Right lobe of liver (tissue), 6 donors: Measurements from ENCODE around the gene PPP2R5C. TPM values are rescaled to one million over a fixed set of nuclear protein-coding genes. Genes with fewer than 3 reads are reported as not detected.

Experiments used
- ATAC-seq, 4 donors: fragments of 200-7000 bp; cut with Tn5 transposase; one replicate each; pipeline ENCODE4 v1.9.1; 2020; ENCODE audit warnings: mild to moderate bottlenecking in 4 of 4, moderate library complexity in 4 of 4
- DNase-seq, 3 donors: peaks; one replicate each; pipeline ENCODE4 v3.0.0-alpha.2; 2020
- H3K27ac ChIP-seq, 3 donors: fragments of 200-600 bp; one replicate each; pipeline ENCODE4 v1.8.0; 2022
- H3K27me3 ChIP-seq, 2 donors: fragments of 200-600 bp; one replicate each; pipeline ENCODE4 v1.8.0; 2022
- H3K36me3 ChIP-seq, 4 donors: fragments of 200-600 bp; sonication (generic) in 1 of 4; one replicate each; pipeline versions ENCODE4 v1.5.1 to v1.8.0; 2017 to 2022; ENCODE audit warnings: control low read depth in 1 of 4
- H3K4me1 ChIP-seq, 4 donors: fragments of 200-600 bp; sonication (generic) in 1 of 4; one replicate each; pipeline versions ENCODE4 v1.5.1 to v1.8.0; 2017 to 2022; ENCODE audit warnings: control low read depth in 1 of 4
- H3K4me3 ChIP-seq, 3 donors: fragments of 200-600 bp; one replicate each; pipeline ENCODE4 v1.8.0; 2022
- H3K9me3 ChIP-seq, 4 donors: fragments of 200-600 bp; sonication (generic) in 1 of 4; one replicate each; pipeline versions ENCODE4 v1.5.1 to v1.8.0; 2017 to 2022; ENCODE audit warnings: control low read depth in 1 of 4
- CTCF ChIP-seq, 4 donors: fragments of 200-600 bp in 3 of 4; fragments of 450-650 bp in 1 of 4; IDR thresholded peaks; one replicate each; pipeline versions ENCODE4 v1.5.1 to v1.8.0; 2016 to 2022; ENCODE audit warnings: antibody characterized with exemption in 4 of 4, mild to moderate bottlenecking in 2 of 4
- POLR2A ChIP-seq: fragments of 450-650 bp; IDR thresholded peaks from one replicate; pipeline ENCODE4 v1.6.1; 2017; ENCODE audit warnings: antibody characterized with exemption, mild to moderate bottlenecking
- WGBS: methylation state at CpG from one replicate; pipeline ENCODE4 v1.1.6; 2018; ENCODE audit warnings: low coverage, low lambda C conversion rate; ENCODE audit not compliant: insufficient coverage; ENCODE audit errors: missing lambda C conversion rate; 5-methylcytosine and 5-hydroxymethylcytosine counted together
- intact Hi-C, 2 donors: fragments of 100-400 bp; cut with DNase I; formaldehyde crosslinking; loops; one replicate each; pipeline versions ENCODE4 v1.11.2 to v1.14.1; 2022
- total RNA-seq, 6 experiments: library from RNA; depleted of rRNA in 2 of 6; stranded (reverse); fragments of >200 nt in 2 of 6; fragmentation: NEBNext Ultra II Directional in 3 of 6; extraction: Animal tissue kit (Norgen Biotek cat#: 25700) in 3 of 6; gene quantifications; one replicate each; pipeline versions ENCODE4 v1.1.0 to v1.2.4, GENCODE V29; 2016 to 2023
- donor health status: DM: no; HTN: yes; CAD: no.
- donor health status: DM: no; HTN: no; CAD: no.
- donor health status: DM: no; HTN: no; CAD: no.
- donor health status: DM: no; HTN: yes; CAD: no.
- donor health status: DM: no; HTN: yes; CAD: no.

PPP2R5C gene
- total RNA-seq, 6 experiments from 2014 or later, result 44.9 to 74.5 (median 55.3) TPM

- Histone ChIP-seq H3K27ac (peak overlapping the region in 2 of 3 donors; percentile 8 to 67), H3K9me3 (no peaks in the 10 kb centered on the region), H3K4me3 (no peak overlapping the region), H3K27me3 (no peaks in the 10 kb centered on the region), H3K36me3 (no peaks in the 10 kb centered on the region), H3K4me1 (no peaks in the 10 kb centered on the region)
- no peak for ATAC-seq
- WGBS, result 71% methylated on average over 9 of the region's 9 CpGs
- no peak for TF ChIP-seq POLR2A
- intact Hi-C loops, result no loop called here
- no peak for DNase-seq
Measured at GRCh38 chr14:101823066-101823465, 61.6 kb downstream of the PPP2R5C start.

GRCh38 chr14:101823511-101824120 is 62.1 kb downstream of the PPP2R5C start:
- H3K4me3 ChIP-seq, result no peak overlapping the region
- 57% methylated on average over 11 of the region's 12 CpGs for WGBS
- no peaks in the 10 kb centered on the region for H3K9me3 ChIP-seq
- no peaks in the 10 kb centered on the region for H3K4me1 ChIP-seq
- intact Hi-C loops, result no loop called here
- peak overlapping the region; percentile 8 to 67 (median 18) for H3K27ac ChIP-seq
- no peaks in the 10 kb centered on the region for H3K27me3 ChIP-seq
- no peaks in the 10 kb centered on the region for H3K36me3 ChIP-seq
- no peak for DNase-seq
- peak; percentile 11 to 38 (median 25) for ATAC-seq
- no peak for TF ChIP-seq CTCF (IDR thresholded peaks at IDR 0.05)
- TF ChIP-seq POLR2A, result peak; percentile 16

GRCh38 chr14:101824339-101824727 is 62.8 kb downstream of the PPP2R5C start:
- Histone ChIP-seq H3K27ac (peak overlapping the region; percentile 56 to 75 (median 67)), H3K4me1 (no peaks in the 10 kb centered on the region), H3K27me3 (no peaks in the 10 kb centered on the region), H3K9me3 (no peaks in the 10 kb centered on the region), H3K4me3 (no peak overlapping the region), H3K36me3 (no peaks in the 10 kb centered on the region)
- DNase-seq, result no peak
- WGBS, result 33% methylated on average over 3 of the region's 3 CpGs
- intact Hi-C loops, result no loop called here
- TF ChIP-seq CTCF (IDR thresholded peaks at IDR 0.05), result no peak
- TF ChIP-seq POLR2A, result no peak
- ATAC-seq, result peak; percentile 13 to 45 (median 29)

- H3K4me1 ChIP-seq, result no peaks in the 10 kb centered on the region
- intact Hi-C loops, result no loop called here
- no peak overlapping the region for H3K4me3 ChIP-seq
- no peaks in the 10 kb centered on the region for H3K36me3 ChIP-seq
- no peak for TF ChIP-seq CTCF (IDR thresholded peaks at IDR 0.05)
- no peak for TF ChIP-seq POLR2A
- no peaks in the 10 kb centered on the region for H3K27me3 ChIP-seq
- DNase-seq, result no peak
- ATAC-seq, result no peak
- WGBS, result 56% methylated on average over 3 of the region's 3 CpGs
- H3K27ac ChIP-seq, result peak overlapping the region in 1 of 3 donors; percentile 12
- no peaks in the 10 kb centered on the region for H3K9me3 ChIP-seq
Measured at GRCh38 chr14:101825797-101826196, 64.3 kb downstream of the PPP2R5C start.

- ATAC-seq (no peak), DNase-seq (no peak)
- Histone ChIP-seq H3K9me3 (no peaks in the 10 kb centered on the region), H3K4me3 (no peak overlapping the region), H3K27me3 (no peaks in the 10 kb centered on the region), H3K27ac (no peak overlapping the region), H3K36me3 (no peaks in the 10 kb centered on the region), H3K4me1 (no peaks in the 10 kb centered on the region)
- TF ChIP-seq POLR2A, result no peak
- TF ChIP-seq CTCF (IDR thresholded peaks at IDR 0.05), result no peak
- intact Hi-C loops, result no loop called here
Measured at GRCh38 chr14:101826351-101826750, 64.8 kb downstream of the PPP2R5C start.
